NCI-H524 treated with DMSO at 0.1 percent for 48 hours (cell line): ENCODE data around the gene TMEM234.

Source experiments
- DNase-seq: peaks from one replicate; lab custom pipeline; 2025; lab: John Stamatoyannopoulos, UW

TMEM234 gene

GRCh38 chr1:32178380-32179192, 43.6 kb downstream of the TMEM234 start:
- DNase-seq: no peak

GRCh38 chr1:32172621-32173245, 49.4 kb downstream of the TMEM234 start:
- DNase-seq: no peak

GRCh38 chr1:32170991-32171390, 51.2 kb downstream of the TMEM234 start:
- no peak for DNase-seq
